Adrenal gland (tissue), 12 donors: ENCODE results near the gene BEST2. TPM values are rescaled to one million over a fixed set of nuclear protein-coding genes. Genes with fewer than 3 reads are reported as not detected.

ENCODE experiments used
- DNase-seq, 7 donors: peaks; one replicate each; pipeline ENCODE4 v3.0.0-alpha.2; 2019 to 2020
- H3K27ac ChIP-seq, 5 donors: fragments of 200-600 bp; sonication (generic) in 4 of 5; 1 replicate in 3 of 5; 2 replicates in 2 of 5; pipeline versions ENCODE4 v1.5.1 to v1.8.0; 2016 to 2020; ENCODE audit warnings: mild to moderate bottlenecking in 1 of 5
- H3K27me3 ChIP-seq: fragments of 200-600 bp; 2 replicates; pipeline ENCODE4 v1.8.0; 2021
- H3K36me3 ChIP-seq, 2 donors: fragments of 200-600 bp; replicated peaks in 1 of 2; 1 replicate in 1 of 2; 2 replicates in 1 of 2; pipeline versions ENCODE4 v1.5.1 to v1.8.0; 2018 to 2022
- H3K4me1 ChIP-seq, 2 donors: fragments of 200-600 bp; replicated peaks in 1 of 2; 1 replicate in 1 of 2; 2 replicates in 1 of 2; pipeline versions ENCODE4 v1.5.1 to v1.8.0; 2018 to 2021
- H3K4me3 ChIP-seq, 4 donors: fragments of 200-600 bp; sonication (generic) in 3 of 4; one replicate each; pipeline ENCODE4 v1.5.1; 2016 to 2018
- H3K9me3 ChIP-seq, 3 donors: fragments of 200-600 bp; sonication (generic) in 1 of 3; replicated peaks in 1 of 3; 1 replicate in 2 of 3; 2 replicates in 1 of 3; pipeline versions ENCODE4 v1.5.1 to v1.8.0; 2016 to 2021
- POLR2A ChIP-seq, 2 donors: fragments of 450-650 bp; IDR thresholded peaks; one replicate each; pipeline ENCODE4 v1.6.1; 2017; ENCODE audit warnings: antibody characterized with exemption in 2 of 2, mild to moderate bottlenecking in 2 of 2, moderate library complexity in 1 of 2
- WGBS, 4 donors: extraction: QIAGEN DNeasy Blood & Tissue Kit in 2 of 4; methylation state at CpG; one replicate each; pipeline versions ENCODE4 v1.1.5 to v1.1.7; 2013 to 2017; 5-methylcytosine and 5-hydroxymethylcytosine counted together
- intact Hi-C, 2 donors: fragments of 100-400 bp; cut with DNase I; formaldehyde crosslinking; loops; one replicate each; pipeline versions ENCODE4 v1.14.1 to v1.15.0; 2022 to 2023
- polyA plus RNA-seq, 3 donors: library from polyadenylated mRNA; stranded (reverse); fragments of 200-250 nt in 2 of 3; fragments of 350-450 nt in 1 of 3; fragmentation: Illumina TruSeq in 1 of 3; extraction: RNeasy Lipid Tissue Mini Kit (QIAGEN cat#74804) in 1 of 3; gene quantifications; one replicate each; pipeline ENCODE4 v1.2.3, GENCODE V29; 2013 to 2014
- total RNA-seq, 9 donors: library from RNA; depleted of rRNA in 4 of 9; stranded (reverse); fragments of >200 nt in 4 of 9; fragments of 120-200 nt in 1 of 9; fragmentation: NEBNext Ultra II Directional in 1 of 9; extraction: Animal tissue kit (Norgen Biotek cat#: 25700) in 1 of 9; gene quantifications; one replicate each; pipeline versions ENCODE4 v1.1.0 to v1.2.4, GENCODE V29; 2013 to 2023
- TF ChIP-seq, protein P1 (sequence below), 6 experiments: fragments of 450-650 bp in 4 of 6; fragments of 200-600 bp in 2 of 6; sonication (generic) in 1 of 6; IDR thresholded peaks; 1 replicate in 5 of 6; 2 replicates in 1 of 6; pipeline versions ENCODE4 v1.5.1 to v1.8.0; 2016 to 2021; ENCODE audit warnings: antibody characterized with exemption in 6 of 6, mild to moderate bottlenecking in 2 of 6, moderate library complexity in 1 of 6
- donor health status: healthy with polysubstance abuse.
- donor health status: Bipolar disorder and iron deficiency.
- donor health status: DM: yes; HTN: yes; CAD: no.
- donor health status: DM: no; HTN: no; CAD: no.
- donor health status: DM: no; HTN: no; CAD: no.
- donor health status: DM: yes; HTN: yes; CAD: no.

Gene BEST2
- total and polyA plus RNA-seq, 12 donors = not detected

GRCh38 chr19:12770922-12771321 lies 19.3 kb downstream of the BEST2 start:
- Histone ChIP-seq H3K4me3 (no peak overlapping the region), H3K27me3 (no peaks in the 10 kb centered on the region), H3K9me3 (no peaks in the 10 kb centered on the region), H3K36me3 (peaks cover 0 to 6% of the 10 kb centered on the region in 2 donors), H3K27ac (no peak overlapping the region), H3K4me1 (peaks cover 5 to 6% of the 10 kb centered on the region in 2 donors)
- no peak for TF ChIP-seq POLR2A (IDR thresholded peaks at IDR 0.05)
- TF ChIP-seq, protein P1, sequence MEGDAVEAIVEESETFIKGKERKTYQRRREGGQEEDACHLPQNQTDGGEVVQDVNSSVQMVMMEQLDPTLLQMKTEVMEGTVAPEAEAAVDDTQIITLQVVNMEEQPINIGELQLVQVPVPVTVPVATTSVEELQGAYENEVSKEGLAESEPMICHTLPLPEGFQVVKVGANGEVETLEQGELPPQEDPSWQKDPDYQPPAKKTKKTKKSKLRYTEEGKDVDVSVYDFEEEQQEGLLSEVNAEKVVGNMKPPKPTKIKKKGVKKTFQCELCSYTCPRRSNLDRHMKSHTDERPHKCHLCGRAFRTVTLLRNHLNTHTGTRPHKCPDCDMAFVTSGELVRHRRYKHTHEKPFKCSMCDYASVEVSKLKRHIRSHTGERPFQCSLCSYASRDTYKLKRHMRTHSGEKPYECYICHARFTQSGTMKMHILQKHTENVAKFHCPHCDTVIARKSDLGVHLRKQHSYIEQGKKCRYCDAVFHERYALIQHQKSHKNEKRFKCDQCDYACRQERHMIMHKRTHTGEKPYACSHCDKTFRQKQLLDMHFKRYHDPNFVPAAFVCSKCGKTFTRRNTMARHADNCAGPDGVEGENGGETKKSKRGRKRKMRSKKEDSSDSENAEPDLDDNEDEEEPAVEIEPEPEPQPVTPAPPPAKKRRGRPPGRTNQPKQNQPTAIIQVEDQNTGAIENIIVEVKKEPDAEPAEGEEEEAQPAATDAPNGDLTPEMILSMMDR (IDR thresholded peaks at IDR 0.05) = no peak
- no peak for DNase-seq
- 93 to 100% (median 96%) methylated on average over 6 to 13 of the region's 13 CpGs for WGBS, 4 donors
- intact Hi-C loops = no loop called here

GRCh38 chr19:12772323-12772722 lies 20.7 kb downstream of the BEST2 start:
- Histone ChIP-seq H3K4me1 (peaks cover 5 to 9% of the 10 kb centered on the region in 2 donors), H3K27me3 (no peaks in the 10 kb centered on the region), H3K9me3 (no peaks in the 10 kb centered on the region), H3K36me3 (peaks cover 0 to 6% of the 10 kb centered on the region in 2 donors), H3K27ac (no peak overlapping the region), H3K4me3 (no peak overlapping the region)
- WGBS, 4 donors = 79 to 82% (median 80%) methylated on average over 3 to 4 of the region's 4 CpGs
- intact Hi-C loops = no loop called here
- no peak for DNase-seq
- TF ChIP-seq, protein P1 (IDR thresholded peaks at IDR 0.05) = no peak
- no peak for TF ChIP-seq POLR2A (IDR thresholded peaks at IDR 0.05)

- 82 to 94% (median 87%) methylated on average over 2 of the region's 2 CpGs for WGBS, 4 donors
- intact Hi-C loops = no loop called here
Measured at GRCh38 chr19:12773571-12773970, 22.0 kb downstream of the BEST2 start.

DNA sequence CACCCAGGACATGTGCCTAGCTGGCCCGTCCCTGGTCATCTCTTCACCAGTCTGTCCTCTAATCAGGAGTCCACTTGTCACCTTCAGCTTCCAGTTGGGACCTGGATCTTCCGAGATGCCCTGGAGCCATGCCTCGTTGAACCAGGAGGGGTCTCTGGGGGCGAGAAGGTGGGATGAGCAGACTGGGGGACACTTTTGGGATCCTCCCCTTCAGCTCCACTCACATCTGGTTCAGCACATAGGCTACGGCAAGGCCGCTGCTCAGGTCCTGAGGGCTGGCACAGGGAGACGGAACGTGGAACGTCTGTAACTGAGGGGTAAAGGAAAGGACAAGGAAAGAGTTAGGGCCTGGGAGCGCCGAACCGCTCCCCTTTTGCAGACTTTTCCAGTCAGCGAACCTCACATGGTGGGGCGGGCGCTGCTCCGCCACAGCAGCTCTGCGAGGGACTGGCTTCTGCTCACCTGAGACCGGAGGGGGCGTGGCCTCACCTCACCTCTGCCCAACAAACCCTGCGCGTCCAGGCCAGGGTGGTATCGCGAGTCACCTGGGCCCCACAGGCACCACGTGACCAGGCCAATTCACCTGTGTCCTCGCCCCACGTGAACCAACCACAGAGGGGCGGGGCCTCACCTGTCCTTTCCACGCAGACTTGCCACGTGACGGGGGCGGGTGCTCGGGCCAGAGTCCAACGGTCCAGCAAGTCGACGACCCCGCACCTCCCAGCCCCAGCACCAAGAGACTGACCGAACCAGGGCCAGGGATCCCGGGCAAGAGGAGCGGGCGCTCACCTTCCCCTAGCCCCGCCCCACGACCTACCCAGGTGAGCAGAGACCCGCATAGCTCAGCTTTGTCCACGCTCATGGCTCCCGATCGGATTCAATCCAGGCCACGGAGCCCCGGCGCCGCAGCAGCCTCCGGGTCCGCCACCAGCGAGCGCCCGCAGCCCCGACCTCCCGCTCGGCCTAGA lies 23.3 kb downstream of the BEST2 start, which contains the start of gene HOOK2:
TSS of gene HOOK2 (minus strand) at position 965 of the 968 bp plus-strand sequence. CDS start at position 862, 103 bp downstream.
- peak in 1 of 2 donors; percentile 15 for TF ChIP-seq POLR2A (IDR thresholded peaks at IDR 0.05)
- TF ChIP-seq, protein P1 (IDR thresholded peaks at IDR 0.05) = no peak
- H3K4me1 ChIP-seq = peaks cover 20 to 32% of the 10 kb centered on the region in 2 donors
- peak within 1 kb of the TSS in 2 of 5 donors; percentile 63 to 76 for H3K27ac ChIP-seq
- H3K4me3 ChIP-seq = peak within 1 kb of the TSS in 3 of 4 donors; percentile 22 to 66 (median 48)
- H3K36me3 ChIP-seq = no peaks in the 10 kb centered on the region
- peak in 4 of 7 donors; percentile 59 to 81 (median 68) for DNase-seq
- intact Hi-C loops = no loop called here
- no peaks in the 10 kb centered on the region for H3K9me3 ChIP-seq
- no peaks in the 10 kb centered on the region for H3K27me3 ChIP-seq
- 20 to 61% (median 30%) methylated on average over 13 to 58 of the region's 58 CpGs for WGBS, 4 donors

More at GRCh38 chr19:12773571-12773970, 22.0 kb downstream of the BEST2 start:
- H3K9me3 ChIP-seq = no peaks in the 10 kb centered on the region
- H3K4me1 ChIP-seq = peaks cover 10 to 20% of the 10 kb centered on the region in 2 donors
- peak in 1 of 7 donors; percentile 52 for DNase-seq
- H3K4me3 ChIP-seq = no peak overlapping the region
- TF ChIP-seq, protein P1 (IDR thresholded peaks at IDR 0.05) = no peak
- TF ChIP-seq POLR2A (IDR thresholded peaks at IDR 0.05) = no peak
- no peaks in the 10 kb centered on the region for H3K27me3 ChIP-seq
- no peak overlapping the region for H3K27ac ChIP-seq
- H3K36me3 ChIP-seq = no peaks in the 10 kb centered on the region
